Right cardiac atrium (tissue), 5 donors: ENCODE measurements around the gene SAXO2. TPM values are rescaled to one million over a fixed set of nuclear protein-coding genes. Genes with fewer than 3 reads are reported as not detected.
A peak's percentile ranks its signal among the peaks of the same experiment; 100 is the strongest.
"Not testable (repeated sequence)": the region's sequence is repeated elsewhere in the genome, so short reads cannot be mapped to it uniquely, and the experiment has no call there.

Experiments
- ATAC-seq, 2 donors: fragments of 200-7000 bp; cut with Tn5 transposase; one replicate each; pipeline versions ENCODE4 v1.8.0 to v1.9.1; 2020; ENCODE audit warnings: moderate library complexity in 2 of 2, mild to moderate bottlenecking in 1 of 2
- DNase-seq, 3 donors: peaks; one replicate each; pipeline ENCODE4 v3.0.0-alpha.2; 2020
- H3K27ac ChIP-seq: one replicate; pipeline ENCODE4 v1.5.1; 2013; ENCODE audit warnings: mild to moderate bottlenecking, low read length, control low read depth, moderate library complexity
- H3K27me3 ChIP-seq: one replicate; pipeline ENCODE4 v1.6.1; 2013; ENCODE audit not compliant: control insufficient read depth, insufficient read depth
- H3K4me1 ChIP-seq: one replicate; pipeline ENCODE4 v1.6.1; 2013; ENCODE audit warnings: low read length; ENCODE audit not compliant: control insufficient read depth, insufficient read depth
- H3K4me3 ChIP-seq: one replicate; pipeline ENCODE4 v1.5.1; 2013; ENCODE audit warnings: low read length, control low read depth
- H3K9me3 ChIP-seq: one replicate; pipeline ENCODE4 v1.6.1; 2013; ENCODE audit warnings: low read length; ENCODE audit not compliant: control insufficient read depth
- WGBS: extraction: QIAGEN DNeasy Blood & Tissue Kit; methylation state at CpG from one replicate; pipeline ENCODE4 v1.1.7; 2013; 5-methylcytosine and 5-hydroxymethylcytosine counted together
- intact Hi-C, 4 donors: fragments of 100-400 bp; cut with DNase I; formaldehyde crosslinking; loops; one replicate each; pipeline versions ENCODE4 v1.11.0 to v1.14.0; 2022 to 2023
- long read RNA-seq, 4 donors: library from polyadenylated mRNA; unstranded; transcript quantifications; one replicate each; pipeline ENCODE4 v2.0.0, GENCODE V29; 2020 to 2021
- polyA plus RNA-seq: library from polyadenylated mRNA; stranded (reverse); fragments of 200-250 nt; gene quantifications from one replicate; pipeline ENCODE4 v1.2.3, GENCODE V29; 2013
- total RNA-seq, 4 donors: library from RNA; stranded (reverse); fragmentation: NEBNext Ultra II Directional; extraction: Animal tissue kit (Norgen Biotek cat#: 25700); gene quantifications; one replicate each; pipeline ENCODE4 v1.2.1, GENCODE V29; 2021
- donor health status: healthy with polysubstance abuse.
- donor health status: DM: no; HTN: yes; CAD: no.
- donor health status: DM: no; HTN: no; CAD: no.
- donor health status: DM: no; HTN: yes; CAD: no; lungs with severe emphysema.
- donor health status: DM: yes; HTN: yes; CAD: no.

SAXO2 gene
- 1 to 10 TPM; 1.8 to 4.3 (median 2.3) TPM for total RNA-seq
- polyA plus RNA-seq, result 3.8 TPM
- long read RNA-seq, donor 1, partial matches to known transcripts, result 0 of 4 reads
- long read RNA-seq, donor 1, other reads (novel, unspliced or antisense), result 4 of 4 reads
- long read RNA-seq, donor 2, partial matches to known transcripts, result 0 of 1 reads
- long read RNA-seq, donor 2, other reads (novel, unspliced or antisense), result 0 of 1 reads
- long read RNA-seq, donor 3, partial matches to known transcripts, result 0 of 8 reads
- long read RNA-seq, donor 3, other reads (novel, unspliced or antisense), result 6 of 8 reads
- long read RNA-seq, donor 4, partial matches to known transcripts, result 0 of 2 reads
- long read RNA-seq, donor 4, other reads (novel, unspliced or antisense), result 0 of 2 reads

- Histone ChIP-seq H3K4me3 (peak within 1 kb of the TSS; percentile 78), H3K4me1 (peaks cover 2% of the 10 kb centered on the region), H3K9me3 (no peaks in the 10 kb centered on the region), H3K27me3 (no peaks in the 10 kb centered on the region), H3K27ac (peak within 1 kb of the TSS; percentile 28)
- intact Hi-C loops, result no loop called here
- peak; percentile 91 to 98 (median 97) for DNase-seq
- peak; percentile 99 for ATAC-seq
- under 1% methylated on average over 57 of the region's 57 CpGs for WGBS
Measured at GRCh38 chr15:82262422-82263026, at the start of gene SAXO2, which contains the start of gene EFL1. Gene SAXO2 (plus strand): TSS chr15:82262818. CDS start chr15:82262880, 62 bp downstream. Gene EFL1 (minus strand): TSS chr15:82262734. CDS start chr15:82261778, 956 bp downstream.

- 83% methylated on average over 2 of the region's 2 CpGs for WGBS
- DNase-seq, H3K27me3 ChIP-seq, H3K9me3 ChIP-seq, H3K4me3 ChIP-seq, H3K4me1 ChIP-seq, intact Hi-C loops, H3K27ac ChIP-seq, ATAC-seq: not testable (repeated sequence)
Measured at GRCh38 chr15:82216092-82216491, 46.5 kb upstream of the SAXO2 start.

GRCh38 chr15:82221535-82221934, 41.1 kb upstream of the SAXO2 start:
- H3K27me3 ChIP-seq, intact Hi-C loops, H3K4me3 ChIP-seq, ATAC-seq, H3K4me1 ChIP-seq, H3K27ac ChIP-seq, DNase-seq, H3K9me3 ChIP-seq: not testable (repeated sequence)
- 76% methylated on average over 2 of the region's 2 CpGs for whole genome bisulfite sequencing

- no peak for DNase-seq
- Histone ChIP-seq H3K27ac (no peak overlapping the region), H3K27me3 (no peaks in the 10 kb centered on the region), H3K4me1 (no peaks in the 10 kb centered on the region), H3K4me3 (no peak overlapping the region), H3K9me3 (no peaks in the 10 kb centered on the region)
- ATAC-seq, result no peak
- 91% methylated on average over 1 of the region's 1 CpG for WGBS
- intact Hi-C loops, result no loop called here
Measured at GRCh38 chr15:82228750-82229149, 33.9 kb upstream of the SAXO2 start.

- no peak overlapping the region for H3K27ac ChIP-seq
- H3K9me3 ChIP-seq, result no peaks in the 10 kb centered on the region
- 75% methylated on average over 2 of the region's 2 CpGs for WGBS
- intact Hi-C loops, result no loop called here
- H3K4me3 ChIP-seq, result no peak overlapping the region
- no peaks in the 10 kb centered on the region for H3K27me3 ChIP-seq
- no peak for DNase-seq
- ATAC-seq, result no peak
- H3K4me1 ChIP-seq, result no peaks in the 10 kb centered on the region
Measured at GRCh38 chr15:82231233-82231632, 31.4 kb upstream of the SAXO2 start.

GRCh38 chr15:82231842-82232241, 30.8 kb upstream of the SAXO2 start:
- DNase-seq, result no peak
- H3K4me1 ChIP-seq, result no peaks in the 10 kb centered on the region
- no peak overlapping the region for H3K4me3 ChIP-seq
- H3K27ac ChIP-seq, result no peak overlapping the region
- intact Hi-C loops, result no loop called here
- WGBS, result 86% methylated on average over 2 of the region's 2 CpGs
- no peak for ATAC-seq
- no peaks in the 10 kb centered on the region for H3K27me3 ChIP-seq
- H3K9me3 ChIP-seq, result no peaks in the 10 kb centered on the region

GRCh38 chr15:82237944-82238534, 24.6 kb upstream of the SAXO2 start:
- intact Hi-C loops, result not testable (repeated sequence)
- WGBS, result 69% methylated on average over 3 of the region's 3 CpGs

GRCh38 chr15:82239685-82240391, 22.8 kb upstream of the SAXO2 start:
- H3K4me3 ChIP-seq, result no peak overlapping the region
- WGBS, result 93% methylated on average over 5 of the region's 5 CpGs
- no peak for DNase-seq
- no peak for ATAC-seq
- no peaks in the 10 kb centered on the region for H3K4me1 ChIP-seq
- intact Hi-C loops, result no loop called here
- no peaks in the 10 kb centered on the region for H3K9me3 ChIP-seq
- H3K27me3 ChIP-seq, result no peaks in the 10 kb centered on the region
- no peak overlapping the region for H3K27ac ChIP-seq

More at GRCh38 chr15:82237944-82238534, 24.6 kb upstream of the SAXO2 start:
- H3K4me3 ChIP-seq, DNase-seq, H3K9me3 ChIP-seq, H3K4me1 ChIP-seq, H3K27ac ChIP-seq, ATAC-seq, H3K27me3 ChIP-seq: not testable (repeated sequence)

GRCh38 chr15:82241836-82242499, 20.6 kb upstream of the SAXO2 start:
- intact Hi-C loops, H3K4me3 ChIP-seq, H3K4me1 ChIP-seq, ATAC-seq, H3K27me3 ChIP-seq, DNase-seq, H3K27ac ChIP-seq, H3K9me3 ChIP-seq: not testable (repeated sequence)
- 88% methylated on average over 1 of the region's 1 CpG for WGBS

GRCh38 chr15:82243644-82244043, 19.0 kb upstream of the SAXO2 start:
- intact Hi-C loops, H3K27ac ChIP-seq, ATAC-seq, H3K4me1 ChIP-seq, DNase-seq, H3K27me3 ChIP-seq, H3K9me3 ChIP-seq, H3K4me3 ChIP-seq: not testable (repeated sequence)
- 74% methylated on average over 3 of the region's 5 CpGs for WGBS
